Activated B cell treated with CpG ODN at 0.5 μM for 24 hours (primary cell): ENCODE results near the gene ARRB1. TPM values are rescaled to one million over a fixed set of nuclear protein-coding genes. Genes with fewer than 3 reads are reported as not detected.
A peak's percentile ranks its signal among the peaks of the same experiment; 100 is the strongest.

Experiments
- ATAC-seq: fragments of 200-7000 bp; cut with Tn5 transposase; one replicate; pipeline ENCODE4 v1.10.0; 2021; ENCODE audit warnings: low read depth, mild to moderate bottlenecking, moderate library complexity
- CTCF ChIA-PET: fragments of 350-600 bp; sonication (Branson Sonifier 250); formaldehyde crosslinking; loops from one replicate; lab custom pipeline; 2021; ENCODE audit warnings: antibody characterized with exemption; lab: Charles Lee
- POLR2A ChIA-PET: fragments of 350-600 bp; sonication (Branson Sonifier 250); formaldehyde crosslinking; loops from one replicate; lab custom pipeline; 2021; ENCODE audit warnings: antibody characterized with exemption; lab: Charles Lee
- DNase-seq: peaks from one replicate; pipeline ENCODE4 v3.0.0; 2022
- H3K27ac Mint-ChIP-seq: one replicate; pipeline ENCODE4 v1.8.0; 2020; ENCODE audit warnings: mixed read lengths
- H3K27me3 Mint-ChIP-seq: one replicate; pipeline ENCODE4 v1.8.0; 2021; ENCODE audit warnings: mixed read lengths
- H3K36me3 Mint-ChIP-seq: one replicate; pipeline ENCODE4 v1.8.0; 2021; ENCODE audit warnings: low read depth, mixed read lengths
- H3K4me1 Mint-ChIP-seq: one replicate; pipeline ENCODE4 v1.8.0; 2021; ENCODE audit warnings: mixed read lengths
- H3K4me3 Mint-ChIP-seq: one replicate; pipeline ENCODE4 v1.8.0; 2020; ENCODE audit warnings: mild to moderate bottlenecking, mixed read lengths
- H3K9me3 Mint-ChIP-seq: one replicate; pipeline ENCODE4 v1.8.0; 2020; ENCODE audit warnings: mixed read lengths
- CTCF ChIP-seq: fragments of 200-600 bp; IDR thresholded peaks from one replicate; pipeline ENCODE4 v1.8.0; 2022; ENCODE audit warnings: antibody characterized with exemption, mild to moderate bottlenecking
- intact Hi-C: fragments of 100-400 bp; cut with micrococcal nuclease; formaldehyde crosslinking; loops from one replicate; pipeline ENCODE4 v1.15.1; 2024
- total RNA-seq: library from RNA; stranded (reverse); gene quantifications from 2 replicates; pipeline ENCODE4 v1.2.3, GENCODE V29; 2022

Gene ARRB1
- total RNA-seq, 1 donor from 2014 or later = 0.62 TPM

DNA sequence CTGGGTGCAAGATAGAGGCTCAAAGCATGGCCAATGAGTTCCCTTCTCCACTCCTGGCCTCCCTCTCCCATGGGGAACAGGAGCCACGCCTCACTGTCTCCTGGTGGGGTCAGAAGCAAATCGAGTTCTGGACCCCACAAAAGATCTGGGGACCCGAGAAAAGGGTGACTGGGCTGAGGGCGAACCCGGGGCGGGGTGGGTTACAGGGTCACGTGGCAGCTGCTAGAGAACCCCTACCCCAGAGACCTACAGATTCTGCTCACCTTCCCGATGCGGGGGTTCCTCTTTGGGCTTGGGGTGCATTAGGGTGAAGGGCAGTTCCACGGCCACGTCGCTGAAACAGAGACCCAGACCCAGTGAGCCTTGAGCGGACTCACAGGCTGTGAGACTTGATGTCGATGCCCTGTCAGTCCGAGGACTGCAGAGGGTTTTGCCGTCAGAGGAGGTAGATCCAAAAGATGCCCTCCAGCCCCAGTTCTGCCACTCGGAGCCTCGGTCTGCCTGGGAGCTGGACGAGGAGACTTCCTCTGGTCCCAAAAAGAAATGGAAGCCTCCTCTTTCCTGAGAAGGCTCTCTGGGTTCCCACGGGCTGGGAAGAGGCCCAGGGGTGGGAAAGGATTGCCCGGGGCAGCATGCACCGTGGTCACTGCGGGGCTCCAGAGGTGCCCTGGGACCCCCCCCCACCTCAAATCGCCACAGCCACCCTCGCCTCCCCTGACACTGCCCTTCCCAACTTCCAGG is 82.7 kb downstream of the ARRB1 start:
- ATAC-seq (no peak), DNase-seq (no peak)
- Mint-ChIP-seq H3K4me1 (peaks cover 21% of the 10 kb centered on the region), H3K9me3 (no peaks in the 10 kb centered on the region), H3K36me3 (no peaks in the 10 kb centered on the region), H3K27ac (no peak overlapping the region), H3K4me3 (no peak overlapping the region), H3K27me3 (no peaks in the 10 kb centered on the region)
- POLR2A ChIA-PET = no interaction called here
- CTCF ChIA-PET = interaction anchor here (0.6 to 1.3 kb wide), 2 partner anchors 126 to 398 kb away, joined by 3 read pairs; no protein-coding TSS in a partner anchor
- TF ChIP-seq CTCF = no peak
- intact Hi-C loops = no loop called here

GRCh38 chr11:75267171-75267970 is 84.1 kb downstream of the ARRB1 start:
- Mint-ChIP-seq H3K27me3 (no peaks in the 10 kb centered on the region), H3K4me3 (no peak overlapping the region), H3K4me1 (peaks cover 26% of the 10 kb centered on the region), H3K9me3 (no peaks in the 10 kb centered on the region), H3K27ac (no peak overlapping the region), H3K36me3 (no peaks in the 10 kb centered on the region)
- no peak for ATAC-seq
- TF ChIP-seq CTCF = no peak
- POLR2A ChIA-PET = interaction anchor here (0.7 kb wide), 1 partner anchor 14 kb away, joined by 8 read pairs; no protein-coding TSS in a partner anchor
- no peak for DNase-seq
- CTCF ChIA-PET = no interaction called here
- intact Hi-C loops = no loop called here

- Mint-ChIP-seq H3K27ac (peak overlapping the region; percentile 50), H3K4me1 (peaks cover 39% of the 10 kb centered on the region), H3K9me3 (no peaks in the 10 kb centered on the region), H3K27me3 (no peaks in the 10 kb centered on the region), H3K36me3 (no peaks in the 10 kb centered on the region), H3K4me3 (no peak overlapping the region)
- ChIA-PET CTCF (no interaction called here), POLR2A (interaction anchor here (0.5 kb wide), 1 partner anchor 10 kb away, joined by 3 read pairs; no protein-coding TSS in a partner anchor)
- intact Hi-C loops = no loop called here
- no peak for ATAC-seq
- no peak for DNase-seq
- no peak for TF ChIP-seq CTCF
Observed at GRCh38 chr11:75265851-75266531, 85.5 kb downstream of the ARRB1 start.

- Mint-ChIP-seq H3K4me1 (peaks cover 41% of the 10 kb centered on the region), H3K36me3 (no peaks in the 10 kb centered on the region), H3K9me3 (no peaks in the 10 kb centered on the region), H3K4me3 (no peak overlapping the region), H3K27ac (no peak overlapping the region), H3K27me3 (no peaks in the 10 kb centered on the region)
- TF ChIP-seq CTCF = no peak
- intact Hi-C loops = no loop called here
- ChIA-PET CTCF (no interaction called here), POLR2A (no interaction called here)
- no peak for ATAC-seq
- DNase-seq = no peak
Observed at GRCh38 chr11:75264971-75265370, 86.5 kb downstream of the ARRB1 start.
